Lower leg skin (tissue), 4 donors: ENCODE measurements around the gene ATP6V1G2. TPM values are rescaled to one million over a fixed set of nuclear protein-coding genes. Genes with fewer than 3 reads are reported as not detected.

Experiments
- DNase-seq, 2 donors: peaks; one replicate each; pipeline ENCODE4 v3.0.0-alpha.2; 2019; ENCODE audit warnings: low spot score in 2 of 2
- H3K4me3 ChIP-seq: fragments of 200-600 bp; sonication (generic); 2 replicates; pipeline ENCODE4 v1.5.1; 2017; ENCODE audit warnings: mild to moderate bottlenecking, low read depth; ENCODE audit not compliant: poor library complexity, severe bottlenecking
- POLR2A ChIP-seq, 2 donors: fragments of 450-650 bp; IDR thresholded peaks; one replicate each; pipeline ENCODE4 v1.6.1; 2016 to 2017; ENCODE audit warnings: antibody characterized with exemption in 2 of 2, mild to moderate bottlenecking in 1 of 2, moderate library complexity in 1 of 2
- WGBS, 2 donors: methylation state at CpG; one replicate each; pipeline ENCODE4 v1.1.5; 2018; 5-methylcytosine and 5-hydroxymethylcytosine counted together
- intact Hi-C: fragments of 100-400 bp; cut with DNase I; formaldehyde crosslinking; loops from one replicate; pipeline ENCODE4 v1.15.0; 2023; ENCODE audit warnings: low total_unique reads
- total RNA-seq, 4 donors: library from RNA; depleted of rRNA; stranded (reverse); fragments of >200 nt; gene quantifications; one replicate each; pipeline ENCODE4 v1.1.0, GENCODE V29; 2016
- TF ChIP-seq, protein P1 (sequence below), 3 donors: fragments of 450-650 bp; IDR thresholded peaks; one replicate each; pipeline ENCODE4 v1.5.1; 2016; ENCODE audit warnings: antibody characterized with exemption in 3 of 3, mild to moderate bottlenecking in 3 of 3, moderate library complexity in 2 of 3

The ATP6V1G2 gene
- total RNA-seq, 4 donors from 2014 or later: 0.46 to 1.3 TPM; not detected in 2

DNA sequence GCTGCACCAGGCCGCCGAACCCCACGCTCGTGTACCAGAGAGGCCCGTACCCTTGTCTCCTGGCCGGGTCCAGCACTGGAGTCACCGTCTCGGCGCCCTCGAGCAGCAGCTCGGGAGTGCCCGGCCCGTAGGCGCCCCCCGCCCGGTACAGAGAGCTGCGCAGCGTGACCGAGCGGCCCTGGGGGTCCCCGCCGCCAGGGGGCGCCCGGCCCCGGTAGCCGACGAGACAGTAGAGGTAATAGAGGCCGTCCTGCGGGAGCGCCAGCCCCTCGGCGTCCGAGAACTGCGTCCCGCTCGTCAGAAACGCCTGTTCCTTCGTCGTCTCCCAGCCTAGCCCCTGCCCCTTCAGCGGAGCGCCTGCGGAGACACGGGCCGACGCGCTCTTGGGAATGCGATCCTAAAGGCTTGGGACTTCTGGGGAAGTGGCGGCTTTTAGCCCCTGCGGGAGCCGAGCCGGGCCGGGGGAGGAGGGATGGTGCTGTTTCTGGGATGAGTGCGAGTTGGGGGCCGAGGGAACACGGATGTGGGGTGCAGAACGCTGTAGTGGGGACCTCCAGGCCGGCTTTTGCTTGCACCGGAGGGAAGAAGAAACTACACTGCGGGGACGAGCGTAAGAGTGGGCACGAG lies 34.5 kb upstream of the ATP6V1G2 start:
- DNase-seq: peak; percentile 71 to 97
- TF ChIP-seq POLR2A (IDR thresholded peaks at IDR 0.05): no peak
- TF ChIP-seq, protein P1, sequence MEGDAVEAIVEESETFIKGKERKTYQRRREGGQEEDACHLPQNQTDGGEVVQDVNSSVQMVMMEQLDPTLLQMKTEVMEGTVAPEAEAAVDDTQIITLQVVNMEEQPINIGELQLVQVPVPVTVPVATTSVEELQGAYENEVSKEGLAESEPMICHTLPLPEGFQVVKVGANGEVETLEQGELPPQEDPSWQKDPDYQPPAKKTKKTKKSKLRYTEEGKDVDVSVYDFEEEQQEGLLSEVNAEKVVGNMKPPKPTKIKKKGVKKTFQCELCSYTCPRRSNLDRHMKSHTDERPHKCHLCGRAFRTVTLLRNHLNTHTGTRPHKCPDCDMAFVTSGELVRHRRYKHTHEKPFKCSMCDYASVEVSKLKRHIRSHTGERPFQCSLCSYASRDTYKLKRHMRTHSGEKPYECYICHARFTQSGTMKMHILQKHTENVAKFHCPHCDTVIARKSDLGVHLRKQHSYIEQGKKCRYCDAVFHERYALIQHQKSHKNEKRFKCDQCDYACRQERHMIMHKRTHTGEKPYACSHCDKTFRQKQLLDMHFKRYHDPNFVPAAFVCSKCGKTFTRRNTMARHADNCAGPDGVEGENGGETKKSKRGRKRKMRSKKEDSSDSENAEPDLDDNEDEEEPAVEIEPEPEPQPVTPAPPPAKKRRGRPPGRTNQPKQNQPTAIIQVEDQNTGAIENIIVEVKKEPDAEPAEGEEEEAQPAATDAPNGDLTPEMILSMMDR (IDR thresholded peaks at IDR 0.05): peak in 1 of 3 donors; percentile 93
- peak overlapping the region; percentile 70 for H3K4me3 ChIP-seq
- intact Hi-C loops: no loop called here
- WGBS, 2 donors: 0 to 2% methylated on average over 27 to 51 of the region's 62 CpGs

DNA sequence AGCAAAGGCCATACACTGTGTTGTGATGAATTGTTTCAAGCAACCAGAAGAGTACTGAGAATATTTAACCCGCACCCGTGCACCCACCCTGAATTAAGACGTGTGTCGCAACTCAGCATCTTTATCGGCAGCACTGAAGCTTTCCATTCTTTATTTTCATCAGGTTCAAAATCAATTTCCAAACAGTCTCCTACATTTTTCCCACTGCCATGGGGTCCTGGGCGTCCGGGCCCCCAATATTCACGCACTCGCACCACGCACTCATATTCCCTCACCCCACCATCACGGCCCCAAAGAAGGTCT lies 34.0 kb upstream of the ATP6V1G2 start:
- TF ChIP-seq, protein P1 (IDR thresholded peaks at IDR 0.05): no peak
- no peak for TF ChIP-seq POLR2A (IDR thresholded peaks at IDR 0.05)
- intact Hi-C loops: no loop called here
- no peak overlapping the region for H3K4me3 ChIP-seq
- no peak for DNase-seq
- 34 to 37% methylated on average over 11 of the region's 11 CpGs for WGBS, 2 donors

DNA sequence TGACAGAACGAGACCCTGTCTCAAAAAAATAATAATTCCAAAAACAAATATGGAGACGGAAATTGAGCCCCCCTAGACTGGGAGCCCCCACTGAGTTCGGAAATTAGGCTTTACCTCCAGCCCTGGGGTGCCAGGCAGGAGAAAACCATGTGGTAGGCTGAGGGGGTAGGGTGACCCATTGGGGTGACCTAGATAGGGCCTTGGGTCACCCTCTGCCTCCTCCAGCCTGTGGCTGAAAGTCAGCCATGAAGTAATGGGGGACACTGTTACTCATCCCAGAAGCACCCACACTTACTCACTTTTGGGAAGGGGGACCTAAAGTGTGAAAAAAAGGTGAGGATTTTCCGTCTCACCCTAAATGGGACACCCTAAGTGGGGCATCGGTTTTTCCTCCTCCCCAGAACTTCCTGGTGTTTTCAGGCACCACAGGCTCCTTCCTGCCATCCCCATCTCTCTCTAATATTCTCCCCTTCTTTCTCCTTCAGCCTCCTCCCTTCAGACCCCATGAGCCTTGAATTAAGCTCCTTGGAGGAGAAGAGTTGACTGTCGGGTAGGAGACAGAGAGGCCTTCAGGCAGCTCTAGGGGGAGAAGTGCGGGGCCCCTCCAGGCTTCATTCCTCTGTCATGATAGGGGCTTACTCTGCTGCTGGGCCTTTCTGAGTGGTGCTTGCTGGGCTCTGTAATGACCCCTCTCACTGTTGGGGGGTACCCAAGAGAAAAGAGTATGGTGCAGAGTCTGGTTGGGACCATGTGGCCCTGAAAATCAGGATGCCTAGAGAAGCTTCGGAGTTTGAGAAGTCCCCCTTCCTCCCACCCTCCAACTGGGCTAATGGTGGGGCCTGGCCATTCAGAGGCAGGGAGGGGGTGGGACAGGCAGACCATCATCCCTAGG lies 33.4 kb upstream of the ATP6V1G2 start:
- intact Hi-C loops: no loop called here
- WGBS, 2 donors: 91% methylated on average over 8 of the region's 8 CpGs
- H3K4me3 ChIP-seq: no peak overlapping the region

DNA sequence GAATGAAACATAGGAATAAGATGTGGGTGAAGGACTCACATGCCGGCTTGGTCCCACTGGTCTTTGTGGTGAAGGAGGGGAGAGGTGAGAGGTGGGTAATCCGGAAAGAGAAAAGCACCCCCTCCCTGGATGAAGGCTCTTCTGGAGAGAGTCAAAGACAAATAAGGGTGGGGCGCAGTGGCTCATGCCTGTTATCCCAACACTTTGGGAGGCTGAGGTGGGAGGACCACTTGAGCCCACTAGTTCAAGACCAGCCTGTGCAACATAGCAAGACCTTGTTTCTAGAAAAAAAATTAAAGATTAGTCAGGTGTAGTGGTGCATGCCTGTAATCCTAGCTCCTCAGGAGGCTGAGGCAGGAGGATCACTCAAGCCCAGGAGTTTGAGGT lies 32.7 kb upstream of the ATP6V1G2 start:
- no peak overlapping the region for H3K4me3 ChIP-seq
- no peak for TF ChIP-seq POLR2A (IDR thresholded peaks at IDR 0.05)
- TF ChIP-seq, protein P1 (IDR thresholded peaks at IDR 0.05): no peak
- DNase-seq: no peak
- 86 to 92% methylated on average over 3 of the region's 3 CpGs for WGBS, 2 donors
- intact Hi-C loops: no loop called here

More for the DNA sequence above, 33.4 kb upstream of the ATP6V1G2 start:
- no peak for TF ChIP-seq POLR2A (IDR thresholded peaks at IDR 0.05)
- TF ChIP-seq, protein P1 (IDR thresholded peaks at IDR 0.05): no peak
- DNase-seq: peak in 1 of 2 donors; percentile 71

DNA sequence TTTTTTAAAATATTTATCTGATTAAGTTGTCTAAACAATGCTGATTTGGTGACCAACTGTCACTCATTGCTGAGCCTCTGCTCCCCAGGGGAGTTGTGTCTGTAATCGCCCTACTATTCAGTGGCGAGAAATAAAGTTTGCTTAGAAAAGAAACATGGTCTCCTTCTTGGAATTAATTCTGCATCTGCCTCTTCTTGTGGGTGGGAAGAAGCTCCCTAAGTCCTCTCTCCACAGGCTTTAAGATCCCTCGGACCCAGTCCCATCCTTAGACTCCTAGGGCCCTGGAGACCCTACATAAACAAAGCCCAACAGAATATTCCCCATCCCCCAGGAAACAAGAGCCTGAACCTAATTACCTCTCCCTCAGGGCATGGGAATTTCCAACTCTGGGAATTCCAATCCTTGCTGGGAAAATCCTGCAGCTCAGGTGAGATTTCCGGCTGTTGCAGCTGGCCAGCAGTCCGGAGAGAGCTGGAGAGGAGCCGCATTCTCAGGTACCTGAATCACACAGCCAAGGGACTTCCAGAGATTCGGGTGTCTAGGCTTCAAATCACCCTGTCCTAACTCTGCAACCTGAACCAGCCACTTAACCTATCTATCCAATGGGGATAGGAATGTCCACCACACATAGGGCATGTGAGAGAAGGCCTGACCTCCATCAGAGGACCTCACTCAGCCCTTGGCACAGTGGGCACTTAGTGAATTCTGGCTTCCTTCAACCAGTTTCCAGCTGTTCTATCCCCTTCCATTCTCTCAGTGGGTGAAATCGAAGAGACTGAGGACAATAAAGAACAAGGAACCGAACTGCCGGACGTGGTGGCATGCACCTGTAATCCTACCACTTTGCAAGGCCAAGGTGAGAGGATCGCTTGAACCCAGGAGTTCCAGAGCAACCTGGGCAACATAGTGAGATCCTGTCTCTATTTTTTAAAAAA lies 32.0 kb upstream of the ATP6V1G2 start:
- H3K4me3 ChIP-seq: no peak overlapping the region
- intact Hi-C loops: no loop called here
- DNase-seq: no peak
- TF ChIP-seq, protein P1 (IDR thresholded peaks at IDR 0.05): no peak
- TF ChIP-seq POLR2A (IDR thresholded peaks at IDR 0.05): no peak
- WGBS, 2 donors: 72 to 78% methylated on average over 12 of the region's 12 CpGs
